ENCODE measurements around the gene TMEM59L. TPM values are rescaled to one million over a fixed set of nuclear protein-coding genes. Genes with fewer than 3 reads are reported as not detected.
A peak's percentile ranks its signal among the peaks of the same experiment; 100 is the strongest.

Gene TMEM59L
- total RNA-seq, 1 experiment from 2014 or later: 0.71 TPM

GRCh38 chr19:18593367-18594095 lies 19.1 kb upstream of the TMEM59L start:
- CTCF ChIA-PET: interaction anchor here (0.7 to 1.0 kb wide), 2 partner anchors 253 to 280 kb away, joined by 4 read pairs; no protein-coding TSS in a partner anchor
- BruUV-seq (replicated peaks): no TSS peak
- DNase-seq: no peak
- intact Hi-C loops (cut with micrococcal nuclease; ENCODE audit: unreplicated experiment): no loop called here
- Mint-ChIP-seq H3K4me1 (ENCODE audit: low read depth, unreplicated experiment) (peaks cover 10% of the 10 kb centered on the region), H3K9me3 (ENCODE audit: low read depth, unreplicated experiment) (no peaks in the 10 kb centered on the region), H3K36me3 (ENCODE audit: insufficient read depth, unreplicated experiment) (peaks cover 20% of the 10 kb centered on the region), H3K27me3 (ENCODE audit: unreplicated experiment) (no peaks in the 10 kb centered on the region), H3K4me3 (ENCODE audit: low read depth, unreplicated experiment) (peak overlapping the region; percentile 63), H3K27ac (ENCODE audit: unreplicated experiment) (no peak overlapping the region)
- no peak for TF ChIP-seq CTCF (IDR thresholded peaks at IDR 0.05; ENCODE audit: unreplicated experiment)

GRCh38 chr19:18594096-18594823 lies 18.4 kb upstream of the TMEM59L start:
- peaks cover 10% of the 10 kb centered on the region for H3K4me1 Mint-ChIP-seq (ENCODE audit: low read depth, unreplicated experiment)
- peaks cover 13% of the 10 kb centered on the region for H3K36me3 Mint-ChIP-seq (ENCODE audit: insufficient read depth, unreplicated experiment)
- DNase-seq: peak; percentile 71
- H3K9me3 Mint-ChIP-seq (ENCODE audit: low read depth, unreplicated experiment): no peaks in the 10 kb centered on the region
- H3K27ac Mint-ChIP-seq (ENCODE audit: unreplicated experiment): no peak overlapping the region
- peak; percentile 67 for TF ChIP-seq CTCF (IDR thresholded peaks at IDR 0.05; ENCODE audit: unreplicated experiment)
- intact Hi-C loops (cut with micrococcal nuclease; ENCODE audit: unreplicated experiment): no loop called here
- no peaks in the 10 kb centered on the region for H3K27me3 Mint-ChIP-seq (ENCODE audit: unreplicated experiment)
- no TSS peak for BruUV-seq (replicated peaks)
- peak overlapping the region; percentile 63 for H3K4me3 Mint-ChIP-seq (ENCODE audit: low read depth, unreplicated experiment)
- CTCF ChIA-PET: interaction anchor here (0.7 to 1.0 kb wide), 3 partner anchors 25 to 279 kb away, joined by 4 read pairs; no protein-coding TSS in a partner anchor

- no TSS peak for BruUV-seq (replicated peaks)
- intact Hi-C loops (cut with micrococcal nuclease; ENCODE audit: unreplicated experiment): no loop called here
- peaks cover 5% of the 10 kb centered on the region for H3K4me1 Mint-ChIP-seq (ENCODE audit: low read depth, unreplicated experiment)
- DNase-seq: no peak
- H3K27ac Mint-ChIP-seq (ENCODE audit: unreplicated experiment): no peak overlapping the region
- no peaks in the 10 kb centered on the region for H3K9me3 Mint-ChIP-seq (ENCODE audit: low read depth, unreplicated experiment)
- TF ChIP-seq CTCF (IDR thresholded peaks at IDR 0.05; ENCODE audit: unreplicated experiment): no peak
- no peaks in the 10 kb centered on the region for H3K27me3 Mint-ChIP-seq (ENCODE audit: unreplicated experiment)
- H3K4me3 Mint-ChIP-seq (ENCODE audit: low read depth, unreplicated experiment): peak overlapping the region; percentile 63
- H3K36me3 Mint-ChIP-seq (ENCODE audit: insufficient read depth, unreplicated experiment): peaks cover 7% of the 10 kb centered on the region
- CTCF ChIA-PET: interaction anchor here (1.0 kb wide), 1 partner anchor 252 kb away, joined by 4 read pairs; no protein-coding TSS in a partner anchor
Observed at GRCh38 chr19:18594824-18595373, 17.8 kb upstream of the TMEM59L start.

GRCh38 chr19:18595475-18595874 lies 17.2 kb upstream of the TMEM59L start:
- no TSS peak for BruUV-seq (replicated peaks)
- CTCF ChIA-PET: no interaction called here
- Mint-ChIP-seq H3K27me3 (ENCODE audit: unreplicated experiment) (no peaks in the 10 kb centered on the region), H3K4me3 (ENCODE audit: low read depth, unreplicated experiment) (no peak overlapping the region), H3K27ac (ENCODE audit: unreplicated experiment) (no peak overlapping the region), H3K36me3 (ENCODE audit: insufficient read depth, unreplicated experiment) (peaks cover 1% of the 10 kb centered on the region), H3K9me3 (ENCODE audit: low read depth, unreplicated experiment) (no peaks in the 10 kb centered on the region), H3K4me1 (ENCODE audit: low read depth, unreplicated experiment) (no peaks in the 10 kb centered on the region)
- intact Hi-C loops (cut with micrococcal nuclease; ENCODE audit: unreplicated experiment): no loop called here
- DNase-seq: no peak
- no peak for TF ChIP-seq CTCF (IDR thresholded peaks at IDR 0.05; ENCODE audit: unreplicated experiment)
